BJ (cell line): ENCODE data around the gene PRRG2. TPM values are rescaled to one million over a fixed set of nuclear protein-coding genes. Genes with fewer than 3 reads are reported as not detected.

Experiments used
- CTCF ChIA-PET: fragments of 350-600 bp; formaldehyde crosslinking; extraction: SDS; loops from one replicate; lab custom pipeline; 2021; ENCODE audit warnings: antibody characterized with exemption, inconsistent platforms; lab: Yijun Ruan, JAX
- POLR2A ChIA-PET: fragments of 300-600 bp; sonication (Branson Sonifier 250); formaldehyde crosslinking; extraction: SDS; loops from one replicate; lab custom pipeline; 2021; ENCODE audit warnings: antibody characterized with exemption; lab: Charles Lee
- DNase-seq: peaks from one replicate; pipeline ENCODE4 v3.0.0-alpha.2; 2011; ENCODE audit warnings: low read depth
- H3K27me3 ChIP-seq: 2 replicates; pipeline ENCODE4 v1.6.0; 2011; ENCODE audit warnings: low read length; ENCODE audit not compliant: control insufficient read depth, insufficient read depth
- H3K36me3 ChIP-seq: 2 replicates; pipeline ENCODE4 v1.5.1; 2011; ENCODE audit warnings: low read length; ENCODE audit not compliant: control insufficient read depth, insufficient read depth
- H3K4me3 ChIP-seq: 2 replicates; pipeline ENCODE4 v1.5.1; 2011; ENCODE audit warnings: low read depth, mild to moderate bottlenecking, control low read depth, low read length
- polyA plus RNA-seq: library from polyadenylated mRNA; depleted of rRNA; stranded (reverse); fragments of >200 nt; gene quantifications from 2 replicates; pipeline ENCODE4 v1.2.3, GENCODE V29; 2011
- TF ChIP-seq, protein P1 (sequence below): IDR thresholded peaks from 2 replicates; pipeline ENCODE4 v1.5.1; 2011; ENCODE audit warnings: low read depth, mild to moderate bottlenecking, control low read depth, inconsistent platforms, low read length, moderate library complexity; ENCODE audit not compliant: insufficient read depth

Gene PRRG2
- polyA plus RNA-seq, 1 experiment = 0.12 TPM

DNA sequence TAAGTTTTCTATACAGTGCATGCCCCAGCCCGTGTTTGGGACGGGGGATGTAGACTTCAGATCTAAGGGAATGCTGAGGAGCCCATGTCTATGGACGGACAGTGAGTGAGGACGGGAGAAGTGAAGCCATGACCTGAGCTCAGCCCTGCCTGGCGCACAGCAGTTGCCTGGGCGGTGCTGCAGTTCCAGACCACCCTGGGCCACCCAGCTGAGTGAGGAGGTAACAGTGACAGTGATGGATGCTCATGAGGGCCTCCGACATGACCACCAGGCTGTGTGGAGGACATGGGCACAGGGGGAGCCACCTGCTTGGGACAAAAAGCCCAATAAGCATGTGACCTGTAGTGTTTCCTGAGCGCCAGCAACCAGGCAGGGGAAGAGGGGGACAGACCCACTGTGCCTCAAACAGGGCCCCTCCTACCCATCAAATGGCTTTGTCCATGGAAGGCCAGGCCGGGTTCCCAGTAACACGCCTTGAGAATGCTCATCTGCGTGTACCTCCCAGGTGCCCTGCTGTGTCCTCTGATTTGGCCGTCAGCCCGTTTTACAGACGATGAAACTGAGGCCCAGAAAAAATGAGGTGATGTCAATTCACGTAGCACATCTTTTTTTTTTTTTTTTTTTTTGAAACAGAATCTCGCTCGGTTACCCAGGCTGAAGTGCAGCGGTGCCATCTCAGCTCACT lies 23.3 kb upstream of the PRRG2 start:
- CTCF ChIA-PET = interaction anchor here (1.3 to 7.6 kb wide), 4 partner anchors 10 to 55 kb away, joined by 5 to 55 read pairs (median 8); no protein-coding TSS in a partner anchor
- no peak overlapping the region for H3K4me3 ChIP-seq
- peaks cover 41% of the 10 kb centered on the region for H3K36me3 ChIP-seq
- TF ChIP-seq, protein P1, sequence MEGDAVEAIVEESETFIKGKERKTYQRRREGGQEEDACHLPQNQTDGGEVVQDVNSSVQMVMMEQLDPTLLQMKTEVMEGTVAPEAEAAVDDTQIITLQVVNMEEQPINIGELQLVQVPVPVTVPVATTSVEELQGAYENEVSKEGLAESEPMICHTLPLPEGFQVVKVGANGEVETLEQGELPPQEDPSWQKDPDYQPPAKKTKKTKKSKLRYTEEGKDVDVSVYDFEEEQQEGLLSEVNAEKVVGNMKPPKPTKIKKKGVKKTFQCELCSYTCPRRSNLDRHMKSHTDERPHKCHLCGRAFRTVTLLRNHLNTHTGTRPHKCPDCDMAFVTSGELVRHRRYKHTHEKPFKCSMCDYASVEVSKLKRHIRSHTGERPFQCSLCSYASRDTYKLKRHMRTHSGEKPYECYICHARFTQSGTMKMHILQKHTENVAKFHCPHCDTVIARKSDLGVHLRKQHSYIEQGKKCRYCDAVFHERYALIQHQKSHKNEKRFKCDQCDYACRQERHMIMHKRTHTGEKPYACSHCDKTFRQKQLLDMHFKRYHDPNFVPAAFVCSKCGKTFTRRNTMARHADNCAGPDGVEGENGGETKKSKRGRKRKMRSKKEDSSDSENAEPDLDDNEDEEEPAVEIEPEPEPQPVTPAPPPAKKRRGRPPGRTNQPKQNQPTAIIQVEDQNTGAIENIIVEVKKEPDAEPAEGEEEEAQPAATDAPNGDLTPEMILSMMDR = no peak
- POLR2A ChIA-PET = no interaction called here
- H3K27me3 ChIP-seq = no peaks in the 10 kb centered on the region
- DNase-seq = no peak

DNA sequence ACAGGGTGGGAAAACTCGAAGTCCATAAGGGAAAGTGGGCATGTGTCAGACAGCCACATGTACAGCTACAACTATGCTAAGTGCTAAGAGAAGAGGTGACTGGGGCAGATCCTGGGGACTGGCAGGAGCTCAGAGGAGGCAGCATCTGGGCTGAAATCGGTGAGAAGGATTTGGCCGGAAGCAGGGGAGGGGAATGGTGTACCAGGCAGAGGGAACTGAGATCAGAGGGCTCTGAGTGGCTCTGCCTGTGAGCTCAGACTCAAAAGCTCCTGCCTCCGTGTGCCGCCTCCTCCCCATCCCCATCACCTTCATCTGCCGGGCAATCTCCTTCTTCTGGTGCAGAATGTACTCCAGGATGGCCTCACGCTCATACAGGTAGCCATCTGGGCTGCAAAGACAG lies 22.5 kb upstream of the PRRG2 start:
- no peak for DNase-seq
- H3K36me3 ChIP-seq = peaks cover 41% of the 10 kb centered on the region
- TF ChIP-seq, protein P1 = no peak
- ChIA-PET POLR2A (no interaction called here), CTCF (interaction anchor here (0.9 to 7.6 kb wide), 5 partner anchors 9 to 56 kb away, joined by 4 to 55 read pairs (median 9); no protein-coding TSS in a partner anchor)
- no peaks in the 10 kb centered on the region for H3K27me3 ChIP-seq
- no peak overlapping the region for H3K4me3 ChIP-seq

DNA sequence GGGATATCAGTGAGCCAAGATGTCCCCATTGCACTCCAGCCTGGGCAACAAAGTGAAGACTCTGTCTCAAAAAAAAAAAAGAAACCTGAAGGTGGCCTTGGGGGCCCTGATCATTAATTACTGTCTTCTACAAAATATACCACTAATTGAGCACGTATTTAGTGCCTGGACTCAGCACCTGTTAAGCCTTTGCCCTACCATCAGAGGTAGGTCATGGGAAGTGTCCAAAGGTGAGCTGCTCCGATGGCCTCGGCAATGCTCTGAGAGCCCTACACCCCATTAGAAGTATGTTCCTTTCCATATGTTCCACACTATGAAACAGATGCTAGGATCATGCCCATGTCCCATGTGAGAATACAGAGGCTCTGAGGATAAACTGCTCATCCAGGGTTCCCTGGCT lies 21.7 kb upstream of the PRRG2 start:
- Histone ChIP-seq H3K4me3 (no peak overlapping the region), H3K27me3 (no peaks in the 10 kb centered on the region), H3K36me3 (peaks cover 39% of the 10 kb centered on the region)
- ChIA-PET CTCF (interaction anchor here (1.3 to 7.6 kb wide), 4 partner anchors 8 to 56 kb away, joined by 6 to 55 read pairs (median 18); no protein-coding TSS in a partner anchor), POLR2A (no interaction called here)
- TF ChIP-seq, protein P1 = no peak
- no peak for DNase-seq

DNA sequence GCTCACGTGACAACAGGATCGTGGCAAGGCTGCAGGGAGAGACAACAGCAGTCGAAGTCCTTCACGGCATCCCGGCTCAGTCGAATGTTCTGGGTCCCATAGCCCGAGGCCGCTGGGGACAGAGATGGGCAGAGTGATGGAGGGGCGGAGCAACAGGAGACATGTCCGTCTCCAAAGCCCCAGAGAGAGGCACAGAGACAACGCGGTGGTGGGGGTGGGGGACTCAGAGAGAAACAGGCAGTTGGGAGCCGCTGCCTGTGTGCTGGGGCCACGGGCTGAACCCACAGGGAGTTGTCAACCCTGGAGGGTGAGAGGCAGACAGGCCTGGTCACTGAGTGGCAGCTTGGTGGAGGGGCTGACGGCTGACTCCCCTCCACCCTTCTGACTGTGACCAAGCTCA lies 21.2 kb upstream of the PRRG2 start:
- Histone ChIP-seq H3K36me3 (peaks cover 36% of the 10 kb centered on the region), H3K4me3 (no peak overlapping the region), H3K27me3 (no peaks in the 10 kb centered on the region)
- CTCF ChIA-PET = interaction anchor here (1.7 to 7.6 kb wide), 3 partner anchors 10 to 57 kb away, joined by 10 to 55 read pairs (median 26); no protein-coding TSS in a partner anchor
- POLR2A ChIA-PET = no interaction called here
- TF ChIP-seq, protein P1 = no peak
- DNase-seq = no peak

DNA sequence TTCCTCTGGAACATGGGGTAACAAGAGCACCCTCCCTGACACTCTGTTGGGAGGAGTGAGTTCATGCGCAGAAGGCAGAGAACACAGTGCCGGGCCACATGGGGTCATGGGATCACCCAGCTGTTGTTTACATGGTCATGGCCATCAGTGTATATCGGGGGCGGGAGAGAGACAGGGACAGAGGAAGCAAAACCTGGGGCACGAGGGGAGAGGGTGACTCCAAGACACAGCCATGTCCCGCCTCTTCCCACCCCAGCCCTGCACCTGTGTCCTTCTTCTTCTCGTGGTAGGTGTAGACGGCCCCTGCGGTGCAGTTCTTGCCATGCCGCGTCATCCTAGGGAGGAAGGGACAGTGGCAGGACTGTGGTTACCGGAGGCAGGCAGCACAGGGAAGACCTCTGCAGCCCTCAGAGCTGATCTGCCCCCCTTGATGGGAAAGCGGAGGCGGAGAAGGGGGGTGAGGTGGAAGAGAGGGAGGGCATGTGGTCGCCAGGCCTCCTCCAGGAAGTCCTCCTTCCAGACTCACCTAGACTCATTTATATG lies 20.7 kb upstream of the PRRG2 start:
- POLR2A ChIA-PET = interaction anchor here (0.6 kb wide), 1 partner anchor 287 kb away, joined by 4 read pairs; no protein-coding TSS in a partner anchor
- peaks cover 34% of the 10 kb centered on the region for H3K36me3 ChIP-seq

More for the DNA sequence above, 20.7 kb upstream of the PRRG2 start:
- CTCF ChIA-PET = interaction anchor here (1.7 to 7.6 kb wide), 3 partner anchors 10 to 58 kb away, joined by 10 to 55 read pairs (median 26); no protein-coding TSS in a partner anchor
- Histone ChIP-seq H3K4me3 (no peak overlapping the region), H3K27me3 (no peaks in the 10 kb centered on the region)
- TF ChIP-seq, protein P1 = no peak
- DNase-seq = no peak
